HG02763 (cell line): ENCODE data around the gene DOCK2.
"Not testable (repeated sequence)": the region's sequence is repeated elsewhere in the genome, so short reads cannot be mapped to it uniquely, and the experiment has no call there.

Experiments
- ATAC-seq: cut with Tn5 transposase; IDR thresholded peaks from one replicate; pipeline ENCODE4 v1.9.1; 2021; ENCODE audit warnings: mild to moderate bottlenecking, moderate library complexity; ENCODE audit not compliant: unreplicated experiment

The DOCK2 gene

DNA sequence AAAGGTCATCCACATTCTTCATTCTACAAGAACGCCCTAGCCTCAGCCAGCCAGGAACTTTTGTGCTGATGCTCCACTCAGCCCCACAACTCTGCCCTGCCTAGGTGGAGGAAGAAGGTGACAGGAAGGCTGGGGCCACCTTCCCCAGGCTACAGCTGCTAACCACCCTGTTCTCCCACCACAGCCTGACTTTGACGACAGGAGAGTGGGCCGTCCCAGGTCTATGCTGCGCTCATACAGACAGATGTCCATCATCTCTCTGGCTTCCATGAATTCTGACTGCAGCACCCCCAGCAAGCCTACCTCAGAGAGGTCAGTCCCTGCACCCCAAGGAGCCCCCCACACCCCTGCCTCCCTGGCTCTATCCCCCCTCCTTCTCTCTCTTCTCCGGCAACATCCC lies 440.5 kb downstream of the DOCK2 start:
- ATAC-seq: no peak

DNA sequence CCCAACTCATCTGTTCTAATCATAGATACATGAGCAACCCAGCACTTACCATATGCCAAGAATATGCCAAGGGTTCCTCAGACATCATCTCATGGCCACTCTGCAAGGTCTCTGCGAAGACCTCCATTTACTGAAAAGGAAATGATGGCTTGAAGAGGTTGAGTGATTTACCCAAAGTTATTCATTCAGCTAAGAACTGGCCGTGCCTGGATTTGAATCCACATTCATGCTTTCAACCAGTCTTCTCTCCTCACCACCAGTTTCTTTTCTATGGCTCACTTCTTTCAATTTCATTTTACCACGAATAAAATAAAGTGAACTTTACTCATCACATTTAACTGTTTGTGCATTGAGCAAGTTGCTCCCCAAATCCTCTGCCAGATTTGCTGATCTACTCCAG lies 441.4 kb downstream of the DOCK2 start:
- ATAC-seq: no peak

DNA sequence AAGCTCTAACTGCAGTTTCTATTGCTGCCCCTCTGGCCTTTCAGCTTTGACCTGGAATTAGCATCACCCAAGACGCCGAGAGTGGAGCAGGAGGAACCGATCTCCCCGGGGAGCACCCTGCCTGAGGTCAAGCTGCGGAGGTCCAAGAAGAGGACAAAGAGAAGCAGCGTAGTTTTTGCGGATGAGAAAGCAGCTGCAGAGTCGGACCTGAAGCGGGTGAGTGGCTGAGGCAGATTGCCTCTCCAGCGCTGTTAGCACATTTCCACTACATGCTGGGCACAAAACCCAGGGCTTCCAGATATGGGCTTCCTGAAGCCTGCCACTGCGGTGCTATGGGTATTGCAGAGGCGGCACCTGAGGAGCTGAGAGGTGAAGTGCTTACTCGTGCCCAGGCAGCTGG lies 441.9 kb downstream of the DOCK2 start:
- ATAC-seq: no peak

DNA sequence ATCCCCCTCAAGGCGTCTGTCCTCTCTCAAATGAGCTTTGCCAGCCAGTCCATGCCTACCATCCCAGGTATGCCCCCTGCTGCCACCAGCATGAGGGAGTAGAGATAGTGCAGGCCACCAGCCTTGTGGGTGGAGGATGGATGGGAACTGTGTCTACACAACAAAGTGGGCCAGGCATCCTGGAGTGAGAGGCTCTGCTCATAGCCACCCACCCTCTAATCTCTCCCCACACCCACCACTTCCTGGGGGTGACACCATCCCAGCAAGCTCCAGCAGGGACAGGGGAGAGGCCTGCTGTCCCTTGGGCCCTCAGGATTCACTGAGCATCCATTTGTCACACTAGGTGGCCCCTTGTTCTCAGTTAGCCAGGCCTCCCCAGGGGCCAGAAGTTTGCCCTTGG lies 443.1 kb downstream of the DOCK2 start:
- ATAC-seq: no peak

DNA sequence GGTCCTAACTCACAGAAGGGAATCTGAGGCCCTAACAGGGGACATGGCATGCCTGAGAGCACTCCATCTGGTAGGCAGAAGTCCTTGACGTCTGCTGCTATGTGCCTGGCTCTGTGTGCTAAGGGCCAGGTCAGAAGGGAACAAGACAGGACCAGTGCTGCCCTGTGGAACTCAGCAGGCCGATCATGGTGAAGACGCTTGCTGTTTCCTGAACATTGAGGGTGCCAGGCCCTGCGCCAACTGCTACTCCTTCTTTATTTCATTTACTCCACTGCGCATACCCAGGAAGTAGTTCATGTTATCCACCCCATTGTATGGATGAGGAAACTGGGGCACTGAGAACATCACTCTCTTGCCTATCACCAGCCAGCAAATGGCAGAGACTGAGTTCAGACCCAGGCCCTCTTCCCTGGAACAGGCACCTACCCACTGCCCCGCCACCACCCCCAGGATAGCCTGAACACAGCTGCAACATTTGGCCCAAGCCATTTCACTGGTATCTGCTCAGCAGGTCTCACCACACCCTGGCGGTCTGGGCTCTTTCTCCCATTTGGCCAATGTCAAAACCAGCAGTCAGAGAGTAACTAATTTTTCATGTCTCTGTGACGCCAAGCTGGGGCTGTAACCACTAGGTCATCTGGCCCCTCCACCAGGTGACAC lies 443.8 kb downstream of the DOCK2 start:
- ATAC-seq: no peak

DNA sequence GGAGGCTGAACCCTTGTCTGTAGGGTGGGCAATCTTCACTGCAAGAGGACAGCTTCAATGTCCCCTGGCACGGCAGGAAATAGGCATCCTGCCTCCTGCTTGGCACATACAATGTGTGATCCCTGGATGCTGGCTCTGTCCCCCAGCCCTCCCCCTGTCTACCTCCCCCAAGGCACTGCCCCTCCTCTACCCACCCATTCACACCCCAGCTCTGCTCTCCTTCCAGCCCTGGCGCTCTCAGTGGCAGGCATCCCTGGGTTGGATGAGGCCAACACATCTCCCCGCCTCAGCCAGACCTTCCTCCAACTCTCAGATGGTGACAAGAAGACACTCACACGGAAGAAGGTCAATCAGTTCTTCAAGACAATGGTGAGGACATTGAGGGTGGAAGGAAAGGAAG lies 444.5 kb downstream of the DOCK2 start:
- ATAC-seq: no peak

DNA sequence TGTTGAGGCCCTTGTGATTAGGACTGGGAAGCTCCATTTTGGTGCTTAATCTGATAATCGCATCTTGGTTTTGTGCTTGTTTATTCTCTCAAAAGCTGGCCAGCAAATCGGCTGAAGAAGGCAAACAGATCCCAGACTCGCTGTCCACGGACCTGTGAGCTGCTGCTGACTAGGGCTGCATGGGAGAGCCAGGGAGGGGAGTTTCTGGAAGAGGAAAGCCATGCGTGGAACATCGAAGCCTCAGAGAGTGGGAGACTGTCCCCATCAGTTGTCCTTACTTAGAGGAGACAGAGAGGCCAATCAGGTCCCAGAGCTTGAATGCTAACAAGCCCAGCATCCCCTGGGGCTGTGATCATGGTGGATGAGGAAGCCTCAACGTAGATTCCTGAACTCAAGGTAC lies 445.6 kb downstream of the DOCK2 start:
- ATAC-seq: no peak

DNA sequence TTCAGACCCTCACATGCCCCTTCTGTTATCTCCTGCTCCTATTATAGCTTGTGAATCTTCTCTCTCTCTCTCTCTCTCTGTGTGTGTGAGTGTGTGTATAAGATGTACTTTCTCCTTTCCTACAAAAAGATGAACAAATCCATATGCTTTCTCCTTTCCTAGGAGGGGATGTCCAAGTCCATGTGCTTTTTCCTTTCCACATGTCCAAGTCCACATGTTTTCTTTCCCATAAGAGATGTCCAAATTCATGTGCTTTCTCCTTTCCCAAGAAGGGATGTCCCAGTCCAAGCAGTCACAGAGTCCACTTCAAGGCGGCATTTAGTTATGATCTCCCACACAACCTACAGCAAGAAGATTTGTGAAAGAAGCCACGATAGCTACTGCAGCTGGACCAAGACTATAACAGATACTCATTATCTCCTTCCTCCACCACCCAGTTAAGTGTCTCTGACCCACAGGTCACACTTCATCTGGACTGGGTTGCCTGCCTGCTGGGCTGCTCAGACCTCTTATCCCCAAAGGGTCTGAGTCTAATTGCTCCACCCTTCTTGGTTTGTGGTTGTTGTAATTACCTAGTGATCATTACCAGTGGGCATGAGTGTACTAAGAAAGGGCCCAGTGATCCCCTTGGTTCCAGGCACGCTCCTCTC lies 450.2 kb downstream of the DOCK2 start:
- ATAC-seq: no peak

DNA sequence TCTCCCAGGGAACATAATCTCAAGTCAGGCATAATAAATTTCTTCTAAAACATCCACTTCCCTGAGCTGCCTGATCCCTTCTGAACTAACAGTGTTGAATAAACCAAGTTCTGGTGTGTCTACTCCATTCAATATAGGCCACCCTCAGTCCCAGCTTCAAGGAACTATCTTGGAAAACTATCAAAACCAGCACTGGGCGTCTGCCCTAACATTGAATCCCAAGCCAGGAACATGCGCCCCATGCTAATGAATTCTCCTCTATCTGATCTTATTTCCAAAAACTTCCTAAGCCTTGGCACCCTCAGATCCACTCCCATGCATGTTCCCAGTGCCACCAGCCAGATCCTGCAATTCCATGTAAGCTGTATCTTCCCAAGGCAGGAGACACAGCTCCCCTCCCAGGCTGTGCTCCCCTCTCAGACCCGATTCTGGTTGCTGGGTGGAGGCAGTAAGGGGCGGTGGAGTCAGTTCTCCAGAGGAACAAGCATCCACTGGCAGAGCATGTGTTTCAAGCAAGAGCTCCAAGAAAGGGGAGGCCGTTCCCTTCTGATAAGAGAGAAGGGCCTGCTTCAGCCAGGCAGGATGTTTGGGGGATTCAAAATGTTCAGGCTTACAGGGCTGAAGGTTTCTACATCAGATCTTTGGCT lies 455.5 kb downstream of the DOCK2 start:
- ATAC-seq: no peak

DNA sequence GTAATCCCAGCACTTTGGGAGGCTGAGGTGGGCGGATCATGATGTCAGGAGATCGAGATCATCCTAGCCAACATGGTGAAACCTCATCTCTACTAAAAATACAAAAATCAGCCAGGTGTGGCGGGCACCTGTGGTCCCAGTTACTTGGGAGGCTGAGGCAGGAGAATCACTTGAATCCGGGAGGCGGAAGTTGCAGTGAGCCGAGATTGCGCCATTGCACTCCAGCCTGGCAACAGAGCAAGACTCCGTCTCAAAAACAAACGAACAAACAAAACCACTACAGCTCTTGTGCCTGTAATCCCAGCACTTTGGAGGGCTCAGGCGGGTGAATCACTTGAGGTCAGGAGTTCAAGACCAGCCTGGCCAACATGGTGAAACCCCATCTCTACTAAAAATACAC lies 457.3 kb downstream of the DOCK2 start:
- ATAC-seq: not testable (repeated sequence)

DNA sequence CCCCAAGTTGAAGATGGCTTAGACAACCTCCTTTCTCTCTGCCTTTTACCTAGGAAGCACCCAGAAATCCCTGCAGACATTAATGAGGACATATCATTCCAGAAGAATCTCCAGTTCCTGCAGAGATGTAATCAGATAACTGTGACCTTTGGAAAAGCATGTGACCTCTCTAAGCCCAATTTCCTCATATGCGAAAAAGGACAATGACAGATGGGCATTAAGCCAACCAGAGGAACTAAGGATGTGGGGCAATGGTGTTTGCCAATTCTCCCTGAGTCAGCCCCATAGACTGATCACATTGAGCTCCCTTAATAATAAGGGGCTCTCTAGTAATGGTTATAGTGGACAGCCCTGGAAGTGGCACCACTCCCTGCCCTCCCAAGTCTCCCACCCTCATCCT lies 458.6 kb downstream of the DOCK2 start:
- ATAC-seq: no peak

DNA sequence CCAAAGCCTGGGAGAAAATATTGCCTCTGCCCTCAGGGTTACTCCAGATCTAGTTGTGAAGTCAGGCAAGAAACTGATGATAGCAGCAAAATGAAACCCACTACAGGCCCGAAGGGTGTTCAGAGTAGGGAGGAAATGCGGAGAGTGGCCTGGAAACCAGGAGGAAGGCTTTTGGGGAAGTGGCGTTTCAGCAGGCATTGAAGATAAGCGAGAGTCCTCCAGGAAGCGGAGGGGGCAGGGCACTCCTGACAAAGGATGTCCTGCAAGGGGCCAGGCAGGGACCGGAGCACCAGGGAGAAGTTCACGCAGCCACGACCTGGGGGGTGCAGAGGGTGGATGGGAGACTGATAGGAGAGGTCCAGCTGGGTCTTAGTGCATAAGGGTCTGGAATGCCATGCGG lies 460.9 kb downstream of the DOCK2 start:
- no peak for ATAC-seq

DNA sequence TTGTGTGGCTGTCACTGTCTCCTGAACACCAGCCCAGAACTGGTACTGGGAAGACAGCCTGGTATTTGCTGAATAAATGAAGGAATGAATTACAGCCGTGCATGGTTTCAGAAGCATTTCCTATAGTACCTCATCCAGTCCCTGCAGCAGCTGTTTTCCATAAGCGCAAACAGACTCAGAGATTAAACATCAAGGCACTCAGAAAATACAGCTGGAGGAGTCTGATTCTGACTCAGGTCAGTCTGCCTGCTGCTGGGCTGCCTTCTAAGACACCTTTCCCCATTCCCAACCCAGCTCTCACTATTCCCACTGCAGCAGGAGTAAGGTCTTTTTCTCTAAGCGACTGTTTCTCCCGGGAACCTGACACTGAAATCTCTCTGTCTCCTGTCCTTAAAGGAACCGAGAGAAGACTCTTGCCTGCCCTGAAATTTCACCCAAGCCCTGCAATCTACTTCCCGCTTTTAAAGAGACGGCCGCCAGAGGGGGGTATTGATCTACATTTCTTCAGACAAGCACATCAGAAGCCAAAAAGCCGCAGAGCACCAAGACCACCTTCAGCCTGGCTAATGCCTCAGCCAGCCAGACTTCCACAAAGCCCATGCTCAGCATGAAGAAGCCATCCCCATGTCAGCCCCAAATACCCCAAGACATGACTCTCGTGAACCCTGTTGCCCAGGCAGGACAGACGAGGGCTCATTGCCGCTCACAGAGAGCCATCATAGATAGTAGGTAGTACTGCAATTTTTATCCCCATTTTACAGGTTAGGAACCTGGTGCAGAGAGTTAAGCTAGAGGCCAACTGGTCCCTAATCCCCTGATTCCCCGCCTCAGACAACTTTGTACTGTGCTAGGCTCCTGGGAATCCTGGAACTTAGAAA lies 463.2 kb downstream of the DOCK2 start:
- no peak for ATAC-seq

DNA sequence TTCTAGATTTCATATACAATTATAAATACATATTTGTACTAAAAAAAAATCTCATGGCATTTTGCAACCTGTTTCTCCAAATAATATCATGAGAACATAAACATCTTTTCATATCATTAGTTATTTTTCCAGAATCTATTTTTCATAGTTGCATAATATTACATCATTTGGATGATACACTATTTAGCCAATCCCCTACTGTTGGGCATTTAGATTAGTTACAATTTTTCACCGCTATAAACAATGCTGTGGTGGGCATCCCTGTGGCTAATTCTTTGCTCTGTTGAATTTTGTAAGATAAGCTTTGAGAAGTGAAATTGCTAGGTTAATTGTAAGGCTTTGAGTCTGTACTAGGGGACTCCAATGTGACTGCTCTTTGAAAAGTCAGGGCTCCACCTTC lies 466.4 kb downstream of the DOCK2 start:
- ATAC-seq: no peak

DNA sequence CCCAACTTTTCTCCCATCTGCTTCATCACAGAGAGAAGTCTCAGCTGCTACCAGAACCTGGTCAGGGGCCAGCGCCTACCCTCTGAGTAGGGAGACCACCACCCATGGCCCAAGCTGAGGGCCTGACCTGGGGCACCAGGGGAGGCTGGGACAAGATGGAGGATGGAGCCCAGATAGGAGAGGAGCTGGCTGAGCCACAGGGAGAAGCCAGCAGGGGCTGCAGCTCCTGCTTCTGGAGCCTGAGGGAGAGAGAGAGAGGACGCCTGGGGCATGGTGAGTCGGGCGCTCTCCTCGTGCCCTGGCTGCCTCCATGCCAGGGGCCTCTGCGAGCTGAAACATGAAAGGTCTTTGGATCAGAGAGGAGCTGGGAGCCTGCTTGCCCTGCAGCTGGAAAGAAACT lies 467.2 kb downstream of the DOCK2 start:
- no peak for ATAC-seq

DNA sequence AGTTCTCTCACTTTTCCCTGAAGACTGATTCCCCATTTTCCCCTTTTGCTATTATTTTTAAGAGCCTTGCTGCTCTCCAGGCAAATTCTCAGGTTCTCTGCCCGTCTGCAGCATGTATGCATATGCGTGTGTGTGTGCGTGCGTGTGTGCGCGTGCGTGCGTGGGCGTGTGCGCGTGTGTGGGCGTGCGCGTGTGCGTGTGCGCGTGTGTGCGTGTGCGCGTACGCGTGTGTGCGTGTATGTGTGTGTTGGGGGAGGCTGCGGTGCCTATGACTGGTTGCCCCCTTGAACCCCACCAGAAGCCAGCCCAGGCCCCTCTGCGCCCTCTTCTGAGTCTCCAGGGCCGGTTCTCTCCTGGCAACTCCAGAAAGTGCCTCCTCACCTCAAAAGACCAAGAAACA lies 467.6 kb downstream of the DOCK2 start:
- ATAC-seq: no peak

DNA sequence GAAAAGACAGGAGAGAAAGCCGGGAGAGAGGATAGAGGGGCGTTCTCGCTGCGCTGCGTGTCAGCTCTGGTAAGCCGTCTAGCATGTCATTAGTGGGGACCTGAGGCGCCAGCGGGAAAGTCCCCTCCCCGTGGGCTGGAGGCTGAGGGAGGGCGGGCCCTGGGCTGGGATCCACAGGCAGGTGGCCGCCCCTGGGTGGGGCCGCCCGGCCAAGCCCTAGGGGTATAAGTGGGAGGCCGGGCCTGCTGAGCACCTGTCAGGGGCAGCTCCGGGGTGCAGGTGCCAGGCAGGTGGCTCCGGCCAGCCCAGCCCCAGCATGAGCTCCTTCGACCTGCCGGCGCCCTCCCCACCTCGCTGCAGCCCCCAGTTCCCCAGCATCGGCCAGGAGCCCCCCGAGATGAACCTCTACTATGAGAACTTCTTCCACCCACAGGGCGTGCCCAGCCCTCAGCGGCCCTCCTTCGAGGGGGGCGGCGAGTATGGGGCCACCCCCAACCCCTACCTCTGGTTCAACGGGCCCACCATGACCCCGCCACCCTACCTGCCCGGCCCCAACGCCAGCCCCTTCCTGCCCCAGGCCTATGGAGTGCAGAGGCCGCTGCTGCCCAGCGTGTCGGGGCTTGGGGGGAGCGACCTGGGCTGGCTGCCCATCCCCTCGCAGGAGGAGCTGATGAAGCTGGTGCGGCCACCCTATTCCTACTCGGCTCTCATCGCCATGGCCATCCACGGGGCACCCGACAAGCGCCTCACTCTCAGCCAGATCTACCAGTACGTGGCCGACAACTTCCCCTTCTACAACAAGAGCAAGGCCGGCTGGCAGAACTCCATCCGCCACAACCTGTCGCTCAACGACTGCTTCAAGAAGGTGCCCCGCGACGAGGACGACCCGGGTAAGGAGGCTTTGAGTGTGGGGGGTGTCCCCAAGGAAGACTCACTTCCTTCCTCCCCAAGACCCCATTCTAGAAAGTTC lies 468.9 kb downstream of the DOCK2 start, which contains the start of gene FOXI1:
Gene FOXI1, plus strand, starts transcription at position 256 of the 970 bp plus-strand sequence. Its CDS starts 61 bp downstream, at position 317.
- no peak for ATAC-seq

DNA sequence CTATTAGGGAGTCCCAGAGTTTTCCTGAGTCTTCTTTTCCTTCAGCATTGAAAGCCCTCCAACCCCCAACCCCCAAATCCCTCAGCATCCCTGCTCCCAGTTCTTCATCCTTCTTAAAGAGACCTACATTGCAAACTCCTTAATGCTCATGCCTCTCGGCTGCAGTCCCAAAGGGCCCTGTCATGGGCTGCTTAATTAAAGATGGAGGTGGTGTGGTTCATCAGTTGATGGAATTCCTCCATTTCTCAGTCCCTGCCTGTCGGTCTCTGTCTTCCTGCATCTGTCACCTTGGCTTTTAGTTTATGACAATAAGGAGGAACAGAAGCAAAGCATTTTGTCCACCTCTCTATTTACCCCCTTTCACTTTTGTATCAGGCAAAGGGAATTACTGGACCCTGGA lies 470.6 kb downstream of the DOCK2 start:
- no peak for ATAC-seq

DNA sequence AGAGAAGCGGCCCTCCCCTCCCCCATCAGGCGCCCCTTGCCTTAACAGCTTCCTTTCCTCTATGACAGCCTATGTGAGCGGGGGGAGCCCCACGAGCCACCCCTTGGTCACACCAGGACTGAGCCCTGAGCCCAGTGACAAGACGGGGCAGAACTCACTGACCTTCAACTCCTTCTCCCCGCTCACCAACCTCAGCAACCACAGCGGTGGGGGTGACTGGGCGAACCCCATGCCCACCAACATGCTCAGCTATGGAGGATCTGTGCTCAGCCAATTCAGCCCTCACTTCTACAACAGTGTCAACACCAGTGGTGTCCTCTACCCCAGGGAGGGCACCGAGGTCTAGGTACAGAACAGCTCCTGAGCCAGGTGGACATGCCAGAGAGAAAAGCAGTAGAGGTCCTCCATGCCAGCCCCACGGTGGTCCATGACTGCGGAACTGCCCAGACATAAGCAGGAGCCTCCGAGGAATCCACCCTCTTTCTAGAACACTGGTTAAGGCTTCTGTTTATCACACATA lies 471.3 kb downstream of the DOCK2 start:
- ATAC-seq: no peak
